Measurements from ENCODE around the gene RPL18.

GRCh38 chr19:48646001-48646721 lies 27.2 kb upstream of the RPL18 start, which contains the start of gene CA11:
- no peak for TF ChIP-seq EZH2phosphoT487 (IDR thresholded peaks at IDR 0.05; ENCODE audit: insufficient read depth, low read depth)
- no peak for TF ChIP-seq EZH2 (IDR thresholded peaks at IDR 0.05; ENCODE audit: insufficient read depth, poor library complexity, severe bottlenecking)
